Gastrocnemius medialis (tissue), 4 donors: Measurements from ENCODE around the gene PDRG1.

ENCODE experiments used
- POLR2A ChIP-seq, 2 donors: fragments of 450-650 bp; IDR thresholded peaks; one replicate each; pipeline ENCODE4 v1.6.1; 2017; ENCODE audit warnings: antibody characterized with exemption in 2 of 2, mild to moderate bottlenecking in 2 of 2, moderate library complexity in 2 of 2
- TF ChIP-seq, protein P1 (sequence below), 5 experiments: fragments of 450-650 bp in 3 of 5; fragments of 200-600 bp in 2 of 5; sonication (generic) in 2 of 5; IDR thresholded peaks in 4 of 5; conservative IDR thresholded peaks in 1 of 5; 1 replicate in 4 of 5; 2 replicates in 1 of 5; pipeline ENCODE4 v1.5.1; 2016 to 2019; ENCODE audit warnings: antibody characterized with exemption in 5 of 5, mild to moderate bottlenecking in 3 of 5, moderate library complexity in 3 of 5

DNA sequence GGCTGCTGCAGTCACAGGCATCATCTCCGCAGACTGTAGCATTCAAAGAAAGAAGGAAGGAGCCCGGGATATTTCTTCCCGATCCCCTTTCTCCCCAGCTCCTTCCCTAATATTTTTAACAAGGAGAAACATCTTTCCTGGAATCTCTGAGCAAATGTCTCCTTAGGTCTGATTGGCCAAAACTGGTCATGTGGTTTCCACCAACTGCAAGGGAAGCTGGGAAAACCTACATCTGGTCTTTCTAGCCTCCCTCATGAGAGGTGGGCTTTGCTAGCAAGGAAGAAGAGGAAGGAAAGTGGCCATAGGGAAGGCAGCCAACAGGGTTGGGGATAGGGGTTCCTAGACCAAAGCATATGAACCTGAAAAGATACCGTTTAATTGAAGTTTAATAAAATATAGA, 35.1 kb downstream of the PDRG1 start:
- no peak for TF ChIP-seq POLR2A (IDR thresholded peaks at IDR 0.05)
- TF ChIP-seq, protein P1, sequence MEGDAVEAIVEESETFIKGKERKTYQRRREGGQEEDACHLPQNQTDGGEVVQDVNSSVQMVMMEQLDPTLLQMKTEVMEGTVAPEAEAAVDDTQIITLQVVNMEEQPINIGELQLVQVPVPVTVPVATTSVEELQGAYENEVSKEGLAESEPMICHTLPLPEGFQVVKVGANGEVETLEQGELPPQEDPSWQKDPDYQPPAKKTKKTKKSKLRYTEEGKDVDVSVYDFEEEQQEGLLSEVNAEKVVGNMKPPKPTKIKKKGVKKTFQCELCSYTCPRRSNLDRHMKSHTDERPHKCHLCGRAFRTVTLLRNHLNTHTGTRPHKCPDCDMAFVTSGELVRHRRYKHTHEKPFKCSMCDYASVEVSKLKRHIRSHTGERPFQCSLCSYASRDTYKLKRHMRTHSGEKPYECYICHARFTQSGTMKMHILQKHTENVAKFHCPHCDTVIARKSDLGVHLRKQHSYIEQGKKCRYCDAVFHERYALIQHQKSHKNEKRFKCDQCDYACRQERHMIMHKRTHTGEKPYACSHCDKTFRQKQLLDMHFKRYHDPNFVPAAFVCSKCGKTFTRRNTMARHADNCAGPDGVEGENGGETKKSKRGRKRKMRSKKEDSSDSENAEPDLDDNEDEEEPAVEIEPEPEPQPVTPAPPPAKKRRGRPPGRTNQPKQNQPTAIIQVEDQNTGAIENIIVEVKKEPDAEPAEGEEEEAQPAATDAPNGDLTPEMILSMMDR (IDR thresholded peaks at IDR 0.05 in 4 of 5, conservative IDR thresholded peaks at IDR 0.05 in 1 of 5) = no peak
